HG03196 (cell line): ENCODE measurements around the gene GPAM.
A peak's percentile ranks its signal among the peaks of the same experiment; 100 is the strongest.
"Not testable (repeated sequence)": the region's sequence is repeated elsewhere in the genome, so short reads cannot be mapped to it uniquely, and the experiment has no call there.

Experiments
- ATAC-seq: cut with Tn5 transposase; IDR thresholded peaks from one replicate; pipeline ENCODE4 v1.9.1; 2021; ENCODE audit not compliant: unreplicated experiment

GPAM gene

DNA sequence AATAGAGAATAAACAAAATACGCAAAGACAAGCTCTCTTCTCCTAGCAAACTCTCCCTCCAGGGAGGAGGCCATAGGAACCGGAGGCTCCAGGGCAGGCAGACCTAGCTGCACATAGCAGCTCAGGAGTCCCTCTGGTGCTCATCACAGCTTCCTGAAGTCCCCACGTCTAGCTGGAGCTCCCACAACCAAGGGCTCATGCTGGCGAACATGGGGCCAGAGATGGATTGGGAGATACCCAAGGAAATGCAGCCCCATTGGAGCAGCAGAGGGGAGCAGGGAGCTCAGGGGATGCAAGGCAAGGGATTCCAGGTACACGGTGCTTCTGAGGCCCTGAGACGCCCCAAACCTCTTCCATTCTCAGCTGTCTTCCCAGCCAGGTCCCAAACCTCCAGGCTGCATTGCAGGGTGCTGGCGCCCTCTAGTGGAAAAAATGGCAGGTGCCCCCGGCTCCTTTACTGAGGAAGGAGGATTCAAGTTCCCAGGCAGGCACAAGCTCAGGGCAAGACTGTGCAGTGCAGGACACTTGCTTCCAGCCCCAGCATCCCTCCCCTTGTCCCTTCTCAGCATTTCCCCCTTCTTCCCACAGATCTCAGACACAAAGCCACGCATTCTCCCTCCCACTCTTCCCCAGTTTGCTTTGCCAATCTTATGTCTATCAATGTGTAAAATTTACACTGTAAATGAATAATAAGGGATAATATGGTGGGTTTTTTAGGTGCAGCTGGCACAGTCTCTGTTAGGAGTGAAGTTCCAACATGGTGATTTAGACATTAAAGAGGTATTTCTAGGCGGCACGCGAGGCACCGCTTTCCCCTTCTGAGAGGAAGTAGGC, 46.2 kb downstream of the GPAM start:
- ATAC-seq: peak; percentile 45

DNA sequence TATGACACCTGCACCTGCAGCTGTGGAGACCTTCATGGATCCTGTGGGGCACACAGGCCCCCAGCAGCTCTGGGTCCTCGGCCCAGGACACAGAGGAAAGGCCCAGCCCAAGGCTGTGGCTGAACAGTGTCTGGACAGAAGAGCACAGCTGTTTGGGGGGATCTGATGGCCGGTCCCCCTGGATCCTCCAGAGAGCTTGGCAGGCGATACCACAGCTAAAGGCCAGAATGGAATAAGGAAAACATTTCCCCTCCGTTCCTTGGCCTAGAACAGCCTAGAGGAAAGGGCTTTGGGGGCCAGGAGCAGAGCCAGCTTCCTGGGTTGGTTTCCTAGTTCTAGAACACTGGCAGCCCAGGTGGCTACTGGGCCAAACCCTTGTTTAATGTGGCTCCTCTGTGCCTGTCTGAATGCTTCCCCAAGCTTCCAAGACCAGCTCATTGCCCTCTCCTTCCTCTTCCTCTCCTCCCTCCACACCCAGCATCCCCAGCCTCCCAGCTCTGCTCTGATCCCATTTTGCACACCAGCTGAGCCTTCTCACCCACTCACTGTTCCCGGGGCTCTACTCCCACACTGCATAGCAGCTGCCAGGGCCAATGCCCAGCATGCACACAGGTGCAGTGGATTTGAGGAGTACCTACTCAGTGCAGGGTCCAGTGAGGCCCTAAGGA, 46.9 kb downstream of the GPAM start:
- no peak for ATAC-seq

DNA sequence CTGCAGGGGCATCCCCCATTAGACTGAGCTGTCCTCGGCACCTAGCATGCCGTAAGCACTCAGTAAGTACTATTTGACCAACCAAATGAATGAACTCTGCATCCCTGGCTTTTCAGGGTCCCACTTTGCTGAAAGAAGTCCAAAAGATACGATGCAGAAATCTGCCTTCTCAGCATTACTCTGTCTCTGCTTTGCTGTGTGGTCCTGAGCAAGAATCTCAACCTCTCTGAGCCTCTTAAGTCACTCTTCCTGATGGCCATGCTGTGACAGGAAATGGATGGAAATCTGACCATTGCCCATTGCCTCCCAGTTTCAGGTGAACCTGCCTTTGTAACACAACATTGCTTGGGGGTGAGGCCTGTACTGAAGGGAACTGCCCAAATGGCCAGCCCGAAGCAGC, 48.0 kb downstream of the GPAM start:
- ATAC-seq: no peak

DNA sequence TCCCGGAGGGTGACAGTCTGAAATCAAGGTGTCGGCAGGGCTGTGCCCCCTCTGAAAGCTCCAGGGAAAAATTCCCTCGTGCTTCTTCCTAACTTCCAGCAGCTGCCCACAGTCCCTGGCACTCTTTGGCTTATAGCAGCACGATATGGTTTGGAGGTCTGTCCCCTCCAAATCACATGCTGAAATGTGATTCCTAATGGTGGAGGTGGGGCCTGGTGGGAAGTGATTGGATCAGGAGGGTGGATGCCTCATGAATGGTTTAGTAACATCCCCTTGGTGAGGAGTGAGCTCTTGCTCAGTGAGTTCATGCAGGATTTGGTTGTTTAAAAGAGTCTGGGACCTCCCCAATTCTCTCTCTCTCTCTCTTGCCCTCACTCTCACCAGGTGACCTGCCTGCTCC, 51.1 kb downstream of the GPAM start:
- no peak for ATAC-seq

DNA sequence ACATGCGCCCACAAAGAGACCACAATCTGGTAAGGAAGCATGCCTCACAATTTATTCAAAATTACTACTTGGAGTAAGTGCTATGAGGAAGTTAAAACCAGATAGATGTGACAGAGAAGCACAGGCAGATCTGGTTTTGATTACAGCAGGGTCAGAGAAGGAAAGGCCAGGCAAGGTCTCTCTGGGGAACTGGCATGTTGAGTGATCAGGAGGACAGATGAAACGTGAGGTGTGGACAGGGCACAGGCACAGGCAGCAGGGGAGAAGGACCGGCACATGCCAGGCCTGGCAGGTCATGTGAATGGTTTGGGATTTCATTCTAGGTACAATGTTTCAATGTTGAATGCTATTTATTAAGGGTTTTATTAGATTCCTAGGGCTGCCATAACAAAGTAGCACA, 51.6 kb downstream of the GPAM start:
- no peak for ATAC-seq

DNA sequence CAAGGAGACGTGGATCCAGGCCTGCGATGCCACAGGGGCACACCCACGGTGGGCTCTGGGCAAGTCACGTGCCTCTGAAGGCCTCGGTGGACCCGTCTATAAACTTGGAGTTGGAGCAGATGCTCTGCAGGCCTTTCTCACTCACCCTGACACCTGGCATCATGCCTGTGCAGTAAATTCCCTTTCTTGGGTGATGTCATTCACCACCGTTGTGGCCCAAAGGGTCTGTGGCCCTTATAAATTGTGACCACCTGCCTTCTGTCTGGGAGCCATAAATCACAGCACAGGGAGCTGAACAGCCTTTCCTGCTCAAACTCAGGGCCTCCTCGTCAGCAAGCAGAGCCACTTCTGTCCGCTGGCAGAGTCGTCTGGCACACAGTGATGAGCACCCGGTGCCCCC, 52.2 kb downstream of the GPAM start:
- ATAC-seq: no peak

DNA sequence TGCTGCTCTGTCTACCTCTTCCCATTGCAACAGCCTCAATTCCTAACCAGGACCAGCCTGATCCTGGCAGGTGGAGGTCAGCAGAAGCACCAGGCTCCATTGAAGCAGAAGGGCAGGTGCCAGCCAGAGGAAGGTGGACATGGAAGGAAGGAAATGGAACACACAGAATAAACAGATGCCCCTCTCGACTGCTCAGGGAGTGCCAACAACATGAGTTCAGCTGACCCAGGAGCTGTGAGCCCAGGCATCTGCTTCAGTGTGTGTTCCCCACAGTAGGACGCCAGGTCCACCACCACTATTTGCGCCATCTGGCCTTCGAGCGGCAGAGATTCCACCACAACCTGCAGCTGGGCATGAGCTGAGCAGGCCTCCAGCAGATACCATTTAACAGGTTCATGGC, 56.7 kb downstream of the GPAM start:
- no peak for ATAC-seq

DNA sequence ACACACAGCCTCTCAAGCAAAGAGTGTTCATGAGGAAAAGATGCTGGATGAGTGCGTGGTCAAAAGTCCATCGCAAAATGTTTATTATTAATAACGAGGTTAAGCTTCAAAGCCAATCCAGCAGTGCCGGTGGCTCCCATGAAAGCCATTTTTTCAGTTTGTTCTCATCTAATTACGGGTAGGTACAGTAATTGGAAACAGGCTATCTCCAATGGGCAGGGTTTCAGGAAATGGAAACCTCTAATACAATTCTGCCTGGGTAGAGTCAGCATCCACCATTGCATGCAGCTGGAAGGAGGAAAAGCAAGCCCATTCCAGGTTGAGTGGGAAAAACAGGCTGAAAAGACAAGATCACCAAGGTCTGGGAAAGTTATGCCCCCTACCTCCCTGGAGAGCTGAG, 57.4 kb downstream of the GPAM start:
- ATAC-seq: no peak

DNA sequence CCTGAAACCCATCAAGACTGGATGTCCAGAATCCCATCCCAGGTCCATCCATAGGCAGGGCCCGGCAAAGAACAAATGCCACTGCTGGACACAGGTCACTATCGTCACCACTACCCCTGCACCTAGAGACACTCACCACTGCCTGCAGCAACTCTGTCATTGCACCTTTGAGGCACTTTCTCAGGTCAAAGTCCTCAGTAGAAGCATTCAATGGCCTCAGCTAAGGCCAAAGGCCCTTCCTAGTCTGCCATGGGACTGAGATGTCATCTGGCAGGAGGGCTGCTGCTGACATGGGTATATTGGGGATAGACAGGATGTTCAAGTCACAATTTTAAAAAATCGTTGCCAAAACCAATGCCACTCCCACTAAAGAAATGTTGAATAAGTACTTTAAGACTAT, 58.7 kb downstream of the GPAM start:
- ATAC-seq: no peak

DNA sequence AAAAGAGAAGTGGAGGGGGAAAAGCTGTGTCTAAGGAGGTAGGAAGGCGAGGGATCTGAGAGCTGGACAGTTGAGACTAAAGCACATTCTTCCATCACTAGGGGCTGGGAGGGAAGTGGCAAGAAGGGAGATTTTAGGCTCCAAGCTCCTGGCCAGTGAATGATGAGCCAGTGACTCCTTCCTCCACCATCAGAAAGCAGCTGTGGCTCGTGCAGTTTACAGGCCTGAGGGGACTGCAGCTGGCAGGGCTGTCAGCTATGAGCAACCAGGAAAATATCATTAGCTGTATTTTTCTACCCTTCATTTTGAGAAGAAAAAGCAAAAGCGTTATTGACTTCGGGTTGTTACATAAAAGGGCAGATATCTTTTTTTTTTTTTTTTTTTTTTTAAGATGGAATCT, 60.7 kb downstream of the GPAM start:
- ATAC-seq: no peak

DNA sequence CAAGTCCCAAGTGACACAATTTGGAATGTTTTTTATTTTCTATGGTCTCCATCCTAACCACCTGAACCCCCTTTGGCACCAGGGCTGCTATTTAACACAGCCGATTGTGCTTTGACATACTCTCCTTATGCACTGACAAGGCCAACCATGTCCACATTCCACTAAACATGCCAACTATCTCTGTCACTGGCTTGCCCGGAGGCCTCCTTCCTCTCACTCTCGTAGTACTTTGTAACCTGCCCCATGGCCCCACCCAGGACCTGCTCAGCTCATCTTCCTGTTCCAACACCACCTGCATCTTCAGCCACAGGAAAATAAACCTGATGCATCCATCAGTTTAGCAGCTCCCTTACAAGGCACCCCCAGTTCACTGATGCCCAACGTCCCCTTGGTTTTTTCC, 63.1 kb downstream of the GPAM start:
- no peak for ATAC-seq

DNA sequence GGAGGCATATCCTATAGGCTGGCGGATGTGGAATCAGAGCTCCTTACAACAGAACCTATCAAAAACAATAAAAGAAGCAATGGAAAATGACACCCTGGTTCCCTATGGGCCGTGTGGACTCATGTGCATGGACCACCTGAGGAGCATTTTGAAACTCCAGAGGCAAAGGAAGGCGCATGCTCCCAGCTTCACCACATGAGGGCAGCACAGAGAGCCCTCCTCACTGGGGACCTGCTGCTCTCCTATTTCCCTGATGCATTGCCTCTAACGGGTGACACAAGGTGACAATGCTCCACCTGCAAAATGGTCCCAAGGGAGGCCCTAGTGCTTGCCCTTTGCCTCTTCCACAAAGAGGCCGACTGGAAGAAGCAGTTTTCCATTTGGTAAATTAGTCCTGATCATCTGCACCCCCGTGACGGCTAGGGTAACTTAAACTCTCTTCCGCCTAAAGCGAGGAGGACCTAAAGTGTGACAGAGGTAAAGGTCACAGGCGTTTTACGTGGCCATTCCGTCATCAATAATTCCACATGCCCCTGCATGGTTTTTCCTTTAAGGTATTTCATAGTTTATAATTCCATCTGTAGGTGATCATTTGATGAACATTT, 67.7 kb downstream of the GPAM start:
- peak; percentile 73 for ATAC-seq

DNA sequence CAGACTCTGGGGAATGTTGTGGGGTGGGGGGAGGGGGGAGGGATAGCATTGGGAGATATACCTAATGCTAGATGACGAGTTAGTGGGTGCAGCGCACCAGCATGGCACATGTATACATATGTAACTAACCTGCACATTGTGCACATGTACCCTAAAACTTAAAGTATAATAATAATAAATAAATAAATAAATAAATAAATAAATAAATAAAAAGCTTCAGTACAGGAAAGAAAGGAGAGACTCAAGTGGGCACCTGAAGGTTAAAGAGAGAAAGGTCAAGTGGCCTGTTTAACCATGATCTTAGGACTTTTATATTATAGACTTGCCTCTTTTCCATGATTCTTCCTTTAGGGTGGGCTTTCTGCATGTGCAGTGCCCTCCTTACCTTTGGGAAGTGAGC, 73.8 kb downstream of the GPAM start:
- ATAC-seq: not testable (repeated sequence)
